Bone marrow (tissue), 2 donors: ENCODE data around the gene RGS1.

Experiments used
- DNase-seq, 2 donors: peaks; one replicate each; lab custom pipeline; 2025; lab: John Stamatoyannopoulos, UW

RGS1 gene

GRCh38 chr1:192620071-192620635 lies 44.6 kb downstream of the RGS1 start:
- DNase-seq: no peak

GRCh38 chr1:192626366-192627179 lies 51.0 kb downstream of the RGS1 start:
- no peak for DNase-seq

- DNase-seq: no peak
Observed at GRCh38 chr1:192627901-192628300, 52.3 kb downstream of the RGS1 start.

GRCh38 chr1:192628396-192629057 lies 53.0 kb downstream of the RGS1 start:
- no peak for DNase-seq

GRCh38 chr1:192629612-192630011 lies 54.0 kb downstream of the RGS1 start:
- DNase-seq: no peak
